HG02870 (cell line): ENCODE results near the gene STRN3.
"Not testable (repeated sequence)": the region's sequence is repeated elsewhere in the genome, so short reads cannot be mapped to it uniquely, and the experiment has no call there.

Source experiments
- ATAC-seq: cut with Tn5 transposase; IDR thresholded peaks from one replicate; pipeline ENCODE4 v1.9.1; 2021; ENCODE audit warnings: mild to moderate bottlenecking, moderate library complexity; ENCODE audit not compliant: unreplicated experiment

STRN3 gene

GRCh38 chr14:30972882-30973582 is 53.1 kb downstream of the STRN3 start:
- ATAC-seq: no peak

- ATAC-seq: not testable (repeated sequence)
Measured at GRCh38 chr14:30972036-30972732, 54.0 kb downstream of the STRN3 start.

- no peak for ATAC-seq
Measured at GRCh38 chr14:30971586-30971985, 54.6 kb downstream of the STRN3 start.

GRCh38 chr14:30969796-30970195 is 56.4 kb downstream of the STRN3 start:
- ATAC-seq: peak; percentile 80

DNA sequence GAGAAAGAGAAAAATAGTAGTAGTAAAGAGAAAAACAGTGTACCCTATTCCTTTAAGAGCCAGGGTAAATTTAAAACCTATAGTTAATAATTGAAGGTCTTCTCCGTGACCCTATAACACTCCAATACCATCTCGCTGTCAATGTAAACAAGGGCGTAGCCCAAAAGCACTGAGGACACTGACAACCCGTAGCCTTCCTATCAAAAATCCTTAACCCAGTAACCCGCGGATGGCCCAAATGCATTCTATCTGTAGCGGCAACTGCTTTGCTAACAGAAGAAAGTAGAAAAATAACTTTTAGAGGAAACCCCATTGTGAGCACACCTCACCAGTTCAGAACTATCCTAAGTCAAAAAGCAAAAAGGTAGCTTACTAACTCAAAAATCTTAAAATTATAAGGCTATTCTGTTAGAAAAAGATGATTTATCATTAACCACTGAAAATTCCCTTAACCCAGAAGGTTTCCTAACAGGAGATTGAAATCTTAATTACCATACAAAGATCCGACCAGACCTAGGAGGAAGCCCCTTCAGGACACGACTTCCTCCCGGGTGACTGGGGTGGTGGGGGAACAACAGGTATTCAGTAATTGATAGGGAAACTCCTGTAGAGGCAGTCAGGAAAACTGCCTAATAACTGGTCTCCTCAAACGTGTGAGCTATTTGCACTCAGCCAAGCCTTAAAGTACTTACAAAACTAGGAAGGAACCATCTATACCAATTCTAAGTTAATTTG is 58.6 kb downstream of the STRN3 start:
- not testable (repeated sequence) for ATAC-seq

- ATAC-seq: no peak
Measured at GRCh38 chr14:30966415-30967363, 59.5 kb downstream of the STRN3 start.

DNA sequence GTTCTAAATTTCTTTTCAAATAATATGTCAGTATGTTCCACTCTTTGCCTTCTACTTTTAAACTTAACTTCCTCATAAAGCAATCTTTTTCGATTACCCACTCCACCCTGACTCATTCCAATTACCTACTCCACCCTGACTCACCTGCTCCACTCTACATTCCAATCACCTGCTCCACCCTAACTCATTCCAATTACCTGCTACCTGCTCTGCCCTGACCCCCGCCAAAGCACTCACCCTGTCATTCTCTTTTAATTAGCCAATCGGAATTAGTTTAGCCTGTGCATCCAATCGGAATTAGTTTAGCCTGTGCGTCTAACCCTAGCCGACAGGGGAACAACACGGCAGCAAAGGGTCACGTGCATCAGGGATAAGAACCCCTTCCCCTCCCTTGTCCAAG is 60.3 kb downstream of the STRN3 start:
- ATAC-seq: not testable (repeated sequence)

- not testable (repeated sequence) for ATAC-seq
Measured at GRCh38 chr14:30962537-30962936, 63.6 kb downstream of the STRN3 start.

DNA sequence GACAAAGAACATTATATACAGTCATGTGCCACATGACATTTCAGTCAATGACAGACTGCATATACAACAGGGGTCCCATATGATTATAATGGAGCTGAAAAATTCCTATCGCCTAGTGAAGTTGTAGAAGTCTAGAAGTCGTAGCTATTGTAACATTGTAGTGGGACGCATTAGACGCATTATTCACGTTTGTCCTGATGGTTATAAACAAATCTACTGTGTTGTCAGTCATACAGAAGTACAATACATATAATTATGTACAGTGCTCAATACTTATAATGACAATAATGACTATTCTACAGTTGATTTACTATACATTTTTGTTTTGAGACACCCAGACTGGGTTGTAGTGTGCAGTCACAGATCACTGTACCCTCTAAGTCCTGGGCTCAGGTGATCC is 64.8 kb downstream of the STRN3 start:
- no peak for ATAC-seq

DNA sequence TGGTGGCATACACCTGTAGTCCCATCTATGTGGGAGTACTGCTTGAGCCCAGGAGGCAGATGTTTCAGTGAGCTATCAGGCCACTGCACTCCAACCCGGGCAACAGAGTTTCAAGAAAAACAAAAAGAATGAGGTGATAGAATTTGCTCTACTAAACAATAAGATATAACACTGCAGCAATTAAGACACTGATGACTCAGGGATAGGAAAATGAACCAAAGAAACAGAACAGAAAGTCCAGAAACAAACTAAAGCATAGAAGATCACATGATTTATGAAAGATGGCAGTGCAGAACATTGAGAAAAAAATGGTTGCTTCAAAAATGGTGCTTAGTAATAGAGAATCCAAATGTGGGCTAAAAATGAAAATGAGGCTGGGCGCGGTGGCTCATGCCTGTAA is 66.0 kb downstream of the STRN3 start:
- ATAC-seq: no peak

- ATAC-seq: peak; percentile 69
Measured at GRCh38 chr14:30958555-30959407, 67.4 kb downstream of the STRN3 start.

DNA sequence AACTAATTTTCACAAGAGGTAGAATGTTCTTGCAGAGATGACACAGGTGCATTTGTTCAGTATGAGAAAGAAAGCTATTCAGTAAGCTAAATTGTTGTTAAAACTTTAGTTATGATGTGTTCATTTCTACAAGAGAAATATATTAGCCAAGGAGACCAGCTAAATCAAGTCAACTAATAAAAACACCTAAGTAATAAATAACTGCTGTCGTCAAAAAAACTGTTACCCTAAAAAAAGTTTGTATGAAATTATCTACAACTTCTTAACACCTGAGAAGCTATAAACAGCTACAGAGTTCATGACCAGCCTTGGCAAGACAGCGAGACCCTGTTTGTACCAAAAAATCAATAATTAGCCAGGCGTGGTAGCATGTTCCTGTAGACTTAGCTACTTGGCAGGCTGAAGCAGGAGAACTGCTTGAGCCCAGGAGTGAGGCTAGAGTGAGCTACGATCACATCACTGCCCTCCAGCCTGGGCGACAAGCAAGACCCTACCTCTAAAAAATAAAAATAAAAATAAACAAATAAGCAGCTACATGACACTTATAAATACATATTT is 68.3 kb downstream of the STRN3 start:
- ATAC-seq: peak; percentile 10

DNA sequence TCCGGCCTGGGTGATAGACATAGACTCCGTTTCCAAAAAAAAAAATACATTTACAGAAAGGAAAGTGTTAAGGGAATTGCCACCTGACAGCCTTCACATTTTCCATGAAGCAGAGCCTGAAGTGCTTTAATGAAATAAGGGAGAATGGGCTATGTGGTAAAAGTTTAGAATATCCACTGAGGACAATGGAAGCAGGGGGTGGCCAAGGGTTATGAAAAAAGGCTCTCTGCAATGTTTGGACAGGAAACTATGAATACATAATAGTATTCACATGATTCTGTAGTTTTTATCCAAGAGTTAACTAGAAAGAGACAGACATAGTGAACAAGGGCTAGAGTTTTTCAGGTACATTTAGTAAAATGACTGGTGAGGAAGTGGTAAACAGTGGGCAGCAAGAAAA is 76.5 kb downstream of the STRN3 start:
- no peak for ATAC-seq

GRCh38 chr14:30943694-30944093 is 82.5 kb downstream of the STRN3 start:
- no peak for ATAC-seq

GRCh38 chr14:30940886-30941285 is 85.3 kb downstream of the STRN3 start:
- no peak for ATAC-seq

GRCh38 chr14:30938617-30939016 is 87.6 kb downstream of the STRN3 start:
- ATAC-seq: no peak

- ATAC-seq: no peak
Measured at GRCh38 chr14:30935445-30935844, 90.7 kb downstream of the STRN3 start.

DNA sequence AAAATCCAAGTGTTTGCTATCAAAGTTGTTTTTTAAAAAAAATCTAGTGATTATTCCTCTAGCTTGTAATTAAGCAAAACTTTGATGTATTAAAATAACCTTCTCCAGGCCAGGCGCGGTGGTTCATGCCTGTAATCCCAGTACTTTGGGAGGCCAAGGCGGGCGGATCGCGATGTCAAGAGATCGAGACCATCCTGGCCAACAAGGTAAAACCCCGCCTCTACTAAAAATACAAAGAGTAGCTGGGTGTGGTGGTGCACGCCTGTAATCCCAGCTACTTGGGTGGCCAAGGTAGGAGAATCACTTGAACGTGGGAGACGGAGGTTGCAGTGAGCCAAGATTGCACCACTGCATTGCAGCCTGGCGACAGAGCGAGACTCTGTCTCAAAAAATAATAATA is 92.2 kb downstream of the STRN3 start:
- not testable (repeated sequence) for ATAC-seq

DNA sequence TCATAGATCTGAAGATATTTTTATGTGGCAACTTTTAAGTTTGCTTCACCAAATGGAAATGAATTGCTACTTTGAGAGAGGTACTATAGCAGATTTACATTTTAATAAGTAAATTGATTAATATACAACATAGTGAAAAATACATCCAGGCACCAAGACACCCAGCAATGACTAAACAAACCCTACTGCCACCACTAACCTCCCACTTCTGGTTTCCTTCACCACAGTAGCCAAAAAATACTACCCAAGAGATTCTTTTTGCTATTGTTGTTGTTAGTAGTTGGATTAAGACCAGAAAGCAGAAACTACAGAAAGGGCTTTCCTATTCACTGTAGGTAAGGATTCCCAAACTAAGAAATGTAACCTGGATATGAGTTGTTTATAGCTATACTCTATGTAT is 97.7 kb downstream of the STRN3 start:
- ATAC-seq: no peak
